Eye (tissue), 1 donor: ENCODE data around the gene ATP5F1B.

Experiments used
- DNase-seq: peaks from one replicate; pipeline ENCODE4 v3.0.0-alpha.2; 2015

Gene ATP5F1B

DNA sequence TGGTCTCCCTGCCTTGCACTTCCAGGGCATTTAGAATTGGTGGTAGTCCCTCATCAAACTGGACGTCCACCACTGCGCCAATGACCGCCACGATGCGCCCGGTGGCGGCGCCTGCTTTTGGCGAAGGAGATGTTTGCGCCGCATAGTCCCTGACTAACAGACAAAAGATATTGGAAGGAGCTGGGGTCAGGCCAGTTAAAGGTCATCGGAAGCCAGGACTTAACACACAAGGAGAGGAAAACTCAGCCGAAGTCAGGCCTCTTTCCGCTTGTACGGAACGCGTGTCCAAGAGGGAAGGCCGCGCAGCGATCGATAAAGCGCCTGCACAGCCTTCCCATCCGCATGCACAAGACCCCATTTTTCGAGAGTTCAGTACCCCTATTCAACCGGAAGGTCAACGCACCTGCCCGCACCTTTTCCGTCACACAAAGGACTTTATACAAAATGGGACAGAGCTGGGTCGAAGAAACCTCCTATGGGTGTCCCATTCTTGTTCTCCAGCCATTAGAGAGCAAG is 525 bp downstream of the ATP5F1B start:
- no peak for DNase-seq

- peak; percentile 17 for DNase-seq
These were observed 1.1 kb downstream of the ATP5F1B start for GRCh38 chr12:56644654-56645053.

DNA sequence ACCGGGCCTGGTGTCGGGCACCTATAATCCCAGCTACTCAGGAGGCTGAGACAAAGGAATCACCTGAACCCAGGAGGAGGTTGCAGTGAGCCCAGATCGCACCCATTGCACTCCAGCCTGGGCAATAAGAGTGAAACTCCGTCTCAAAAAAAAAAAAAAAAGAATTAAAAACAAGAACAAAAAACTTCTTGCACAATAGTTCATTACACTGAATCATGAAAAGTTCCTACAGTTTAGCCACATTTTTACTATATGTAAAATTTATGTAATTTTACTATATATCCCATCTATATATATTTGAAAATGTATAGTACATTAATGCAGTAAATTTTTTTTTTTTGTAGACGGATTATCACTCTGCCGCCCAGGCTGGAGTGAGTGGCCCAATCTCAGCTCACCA is 4.6 kb downstream of the ATP5F1B start:
- DNase-seq: no peak

DNA sequence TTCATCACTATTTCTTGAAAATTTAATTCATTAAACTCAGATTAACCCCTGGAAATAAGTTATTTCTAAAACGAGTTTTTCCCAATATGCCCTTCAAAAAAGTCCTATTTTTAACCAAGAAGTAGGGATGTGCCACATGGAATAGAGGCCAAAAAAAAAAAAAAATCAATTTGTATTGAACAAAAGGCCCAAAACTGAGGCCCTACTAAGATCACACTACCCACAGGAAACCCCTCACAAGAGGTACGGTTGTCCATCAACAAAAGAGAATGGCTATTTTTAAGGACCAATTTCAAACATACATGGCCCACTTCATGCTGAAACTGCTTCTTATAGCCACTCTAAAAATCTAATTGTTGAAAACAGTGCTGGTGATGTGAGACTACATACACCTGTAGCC is 8.2 kb downstream of the ATP5F1B start:
- DNase-seq: no peak

DNA sequence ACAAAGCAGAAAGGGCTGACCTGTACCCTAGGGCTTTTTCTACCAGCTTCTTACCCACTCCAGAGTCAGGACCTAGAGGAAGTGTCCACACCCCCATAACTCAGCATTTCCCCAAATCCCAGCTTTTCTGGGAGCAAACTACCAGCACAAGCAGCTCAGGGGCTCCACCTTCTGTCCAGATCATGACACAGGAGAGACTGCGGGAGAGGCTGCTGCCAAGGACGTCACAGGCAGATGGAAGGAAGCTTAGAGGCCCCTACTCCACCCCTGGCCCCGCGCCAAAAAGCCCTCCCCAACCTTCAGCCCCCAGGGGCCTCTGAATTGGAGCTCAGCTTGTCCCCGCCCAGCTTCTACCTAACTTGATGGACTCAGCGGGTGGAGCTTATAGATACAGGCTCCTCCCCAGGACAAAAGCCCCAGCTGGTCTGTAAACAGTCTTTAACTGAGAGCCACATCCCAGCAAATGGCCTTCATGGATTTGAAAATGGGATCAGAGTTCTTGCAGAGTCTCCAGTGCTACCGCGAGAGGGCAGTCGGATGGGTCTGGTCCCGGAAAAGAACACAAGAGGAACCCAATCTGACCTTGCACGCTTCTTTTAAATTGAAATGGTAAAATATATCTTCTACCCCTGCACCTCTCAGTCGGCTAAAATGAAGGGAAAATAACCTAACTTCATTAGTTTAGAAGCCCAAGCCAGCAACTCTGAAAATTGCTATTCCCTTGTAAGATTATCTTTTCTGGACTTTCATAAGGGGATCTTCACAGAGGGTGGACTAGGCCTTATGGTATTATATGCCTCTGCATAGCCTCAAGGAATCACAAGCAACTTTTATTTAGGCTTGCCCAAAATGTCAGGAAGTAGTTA is 8.9 kb downstream of the ATP5F1B start:
- DNase-seq: peak; percentile 100

- DNase-seq: peak; percentile 95
These were observed 9.7 kb downstream of the ATP5F1B start for GRCh38 chr12:56635806-56636674.

GRCh38 chr12:56634837-56635791 is 10.7 kb downstream of the ATP5F1B start:
- DNase-seq: peak; percentile 82

DNA sequence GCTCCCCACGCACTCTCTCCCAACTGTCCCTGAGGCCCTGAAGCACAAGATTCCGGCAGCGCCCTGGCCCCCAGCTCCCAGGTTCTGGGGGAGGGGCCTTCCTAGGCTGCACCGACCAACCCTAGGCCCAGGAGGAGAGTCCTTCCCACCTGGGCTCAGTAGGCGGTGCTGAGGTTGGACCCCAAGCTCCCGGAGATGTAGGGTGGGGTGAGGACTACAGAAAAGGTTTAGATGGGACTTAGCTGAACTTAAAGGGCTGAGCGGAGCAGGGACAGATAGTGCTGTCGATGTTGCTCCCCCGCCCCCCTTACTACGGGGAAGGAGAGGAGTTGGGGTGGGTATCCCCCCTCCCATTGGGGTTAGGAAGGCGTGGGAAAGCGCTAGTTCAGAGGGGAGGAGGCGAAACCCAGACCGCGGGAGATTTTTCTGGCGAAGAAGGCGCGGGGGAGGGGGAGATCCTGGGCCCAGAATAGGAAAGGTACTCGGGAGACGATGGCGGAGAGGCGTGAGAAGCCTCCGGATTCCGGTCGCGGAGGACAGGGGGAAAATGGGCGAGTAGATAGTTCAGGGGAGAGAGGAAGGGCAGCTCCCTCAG is 11.4 kb downstream of the ATP5F1B start:
- peak; percentile 59 for DNase-seq

DNA sequence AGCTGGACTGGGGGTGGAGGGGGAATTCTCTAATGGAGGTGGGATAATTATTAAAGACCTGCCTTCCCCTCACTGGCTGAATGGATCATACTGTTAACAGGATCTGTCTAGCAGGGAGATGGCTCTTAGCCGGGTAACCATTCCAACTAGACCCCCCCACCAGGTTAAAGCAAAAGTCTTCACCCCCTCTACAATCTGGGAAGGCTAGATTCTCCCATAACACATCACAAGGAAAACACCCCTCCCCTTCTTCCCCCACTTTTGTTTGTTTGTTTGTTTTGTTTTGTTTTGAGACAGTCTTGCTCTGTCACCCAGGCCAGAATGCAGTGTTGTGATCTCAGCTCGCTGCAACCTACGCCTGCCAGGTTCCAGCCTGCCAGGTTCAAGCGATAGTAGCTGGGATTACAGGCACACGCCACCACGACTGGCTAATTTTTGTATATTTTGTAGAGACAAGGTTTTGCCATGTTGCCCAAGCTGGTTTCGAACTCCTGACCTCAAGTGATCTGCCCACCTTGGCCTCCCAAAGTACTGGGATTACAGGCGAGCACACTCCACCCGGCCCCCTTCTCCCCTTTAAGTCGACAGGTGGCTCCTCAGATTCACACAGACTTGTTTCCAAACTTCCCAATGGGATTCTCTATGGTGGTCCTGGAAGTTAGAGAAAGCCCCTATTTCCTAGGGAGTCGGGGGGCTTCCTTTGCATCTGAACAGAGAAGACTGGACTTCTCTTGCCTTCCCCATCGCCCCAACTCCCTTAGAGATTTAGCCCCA is 12.1 kb downstream of the ATP5F1B start:
- DNase-seq: no peak

DNA sequence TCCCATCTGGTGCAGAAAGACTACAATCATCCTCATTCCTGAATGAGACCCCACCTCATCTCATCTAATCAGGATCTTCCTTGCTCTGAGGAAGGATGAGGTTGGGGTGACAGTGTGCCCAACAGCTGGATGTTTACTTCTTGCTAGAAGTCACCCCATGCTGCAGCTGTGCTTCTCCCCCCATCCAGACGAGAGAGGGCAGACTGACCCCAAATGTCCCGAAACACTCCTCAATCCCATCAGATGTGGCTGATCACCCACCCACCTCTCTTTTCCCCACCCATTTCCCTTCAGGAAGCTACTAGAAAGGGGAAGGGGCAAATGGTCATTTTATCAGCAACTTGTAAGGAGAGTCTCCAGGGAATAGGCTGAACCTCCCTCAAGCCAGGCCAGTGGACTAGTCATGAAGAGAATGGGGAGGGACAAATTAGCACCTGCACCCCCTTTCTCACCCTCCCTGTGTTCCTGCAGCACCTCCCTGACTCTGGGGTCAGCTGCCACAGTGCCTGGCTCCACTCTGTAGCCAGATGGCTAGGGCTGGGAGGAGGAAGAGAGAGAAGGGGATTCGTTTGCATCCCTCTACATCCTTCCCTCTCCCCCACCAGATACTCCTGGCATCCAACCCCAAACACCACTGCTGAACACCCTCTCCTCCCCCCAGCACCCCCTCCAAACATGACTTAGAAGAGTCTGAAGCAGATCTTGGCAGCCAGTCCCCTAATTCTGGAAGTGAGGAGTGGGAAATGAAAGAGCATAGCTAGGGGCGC is 12.9 kb downstream of the ATP5F1B start:
- DNase-seq: peak; percentile 30

GRCh38 chr12:56631790-56632700 is 13.7 kb downstream of the ATP5F1B start:
- peak; percentile 73 for DNase-seq

DNA sequence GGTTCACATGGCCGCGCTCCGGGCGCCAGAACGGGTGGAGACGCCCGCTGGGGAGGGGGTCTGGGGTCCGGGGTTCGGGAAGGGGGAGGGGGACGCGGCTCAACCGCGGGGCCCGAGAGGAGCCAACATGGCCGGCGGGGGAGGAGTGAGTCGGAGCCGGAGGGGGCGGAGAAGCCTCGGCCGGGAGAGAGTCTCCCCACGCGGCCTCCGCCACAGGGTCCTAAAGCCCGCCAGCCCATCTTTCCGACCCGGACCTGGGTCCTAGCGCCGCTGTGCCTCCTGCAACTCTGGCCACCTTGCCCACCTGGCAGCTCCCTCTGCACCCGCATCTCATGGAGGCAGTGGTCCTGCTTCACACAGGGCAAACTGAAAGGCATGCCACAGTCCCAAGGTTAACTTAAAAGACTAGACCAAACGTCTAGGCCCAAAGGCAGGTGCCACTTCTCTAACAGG is 15.6 kb downstream of the ATP5F1B start, which contains the start of gene BAZ2A:
Gene BAZ2A (minus strand): TSS at position 147 of the 453 bp plus-strand sequence. CDS start 12,796 bp downstream, outside the sequence.
- peak; percentile 96 for DNase-seq

DNA sequence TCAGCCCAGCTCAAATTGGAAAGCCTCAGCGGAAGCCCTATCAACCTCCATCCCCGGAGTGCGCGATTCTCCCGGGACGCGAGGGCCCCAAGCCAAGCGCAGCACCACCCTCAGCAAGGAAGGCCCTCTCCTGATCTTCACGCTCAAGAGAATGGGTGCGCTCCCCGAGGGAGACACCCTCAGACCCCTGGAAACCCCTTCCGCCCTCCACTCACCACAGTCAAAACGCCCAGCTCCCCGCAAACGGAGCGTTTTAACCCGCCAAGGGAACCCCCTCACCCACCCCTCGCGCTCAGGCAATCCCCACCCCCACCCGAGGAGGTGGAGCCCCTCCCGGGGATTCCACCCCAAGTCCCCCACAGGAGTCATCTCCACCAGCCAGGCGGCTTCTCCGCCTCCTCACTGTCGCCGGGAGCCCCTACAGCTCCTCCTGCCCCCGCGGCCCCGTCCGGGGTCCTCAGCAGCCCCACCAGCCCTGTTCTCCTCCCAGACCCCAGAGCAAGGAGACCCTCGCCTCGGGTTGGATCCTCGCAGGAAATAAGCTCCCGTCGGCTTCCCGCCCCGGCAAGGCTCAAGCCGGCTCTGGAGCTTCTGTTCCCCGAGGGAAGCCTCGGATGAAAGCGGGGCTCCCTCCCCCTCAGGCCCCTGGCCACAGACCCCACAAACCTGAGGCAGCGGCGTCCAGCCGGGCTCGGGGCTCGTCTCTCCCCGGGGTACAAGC is 16.2 kb downstream of the ATP5F1B start:
- DNase-seq: no peak

DNA sequence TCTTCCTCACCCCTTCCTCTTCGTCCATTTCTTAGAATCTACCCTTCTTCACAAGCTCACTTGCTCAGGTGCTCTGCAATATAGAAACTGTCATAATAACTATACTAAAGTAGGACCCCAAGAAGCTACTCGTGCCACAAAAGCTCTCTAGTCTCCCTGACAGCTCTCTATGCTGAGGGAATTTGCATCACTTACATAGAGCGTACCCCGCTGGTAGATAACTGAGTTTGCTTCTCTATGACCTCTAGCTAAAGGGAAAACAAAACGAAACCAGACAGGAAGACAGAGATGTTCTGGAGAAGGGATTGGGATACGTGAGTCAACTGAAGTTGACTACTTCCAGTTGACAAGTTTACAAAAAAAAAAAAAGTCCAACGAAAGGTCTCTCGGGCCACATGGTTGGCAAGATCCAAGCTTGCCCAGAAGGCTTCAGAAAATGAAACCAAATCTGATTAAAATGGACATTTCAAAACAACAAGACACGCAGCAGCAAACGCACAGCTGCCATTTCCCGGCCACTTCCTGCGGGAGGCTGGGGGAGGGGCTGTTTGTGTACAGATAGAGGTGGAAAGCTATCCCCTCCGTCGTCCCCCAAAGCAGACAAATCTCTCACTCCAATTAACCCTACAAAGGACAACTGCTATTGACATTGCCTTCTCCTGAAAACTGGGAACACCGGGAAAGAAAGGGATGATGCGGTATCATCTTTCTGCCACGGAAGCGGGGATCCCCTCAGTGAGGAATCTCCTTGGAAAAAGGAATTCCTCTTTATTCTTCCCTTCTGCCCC is 16.9 kb downstream of the ATP5F1B start:
- DNase-seq: peak; percentile 81

- DNase-seq: no peak
These were observed 19.1 kb downstream of the ATP5F1B start for GRCh38 chr12:56626701-56627100.

DNA sequence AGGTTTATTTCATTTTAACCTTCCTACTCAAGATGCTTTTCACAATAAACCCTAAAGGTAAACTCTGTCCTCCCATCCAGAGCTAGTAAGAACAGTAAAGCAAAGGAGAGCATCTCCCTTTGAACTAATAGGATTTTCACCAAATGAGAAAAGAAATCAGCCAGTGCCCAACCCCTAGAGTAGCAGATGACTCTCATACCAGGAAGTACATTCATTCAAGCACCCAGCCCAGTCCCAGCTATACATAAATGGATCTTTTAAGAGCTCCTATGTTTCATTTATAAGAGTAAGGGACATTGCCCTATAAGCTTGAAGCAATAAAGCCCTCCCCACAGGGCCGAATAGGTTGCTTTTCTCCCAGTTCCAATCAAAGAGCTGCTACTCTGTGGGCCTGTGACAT is 23.2 kb downstream of the ATP5F1B start:
- no peak for DNase-seq

DNA sequence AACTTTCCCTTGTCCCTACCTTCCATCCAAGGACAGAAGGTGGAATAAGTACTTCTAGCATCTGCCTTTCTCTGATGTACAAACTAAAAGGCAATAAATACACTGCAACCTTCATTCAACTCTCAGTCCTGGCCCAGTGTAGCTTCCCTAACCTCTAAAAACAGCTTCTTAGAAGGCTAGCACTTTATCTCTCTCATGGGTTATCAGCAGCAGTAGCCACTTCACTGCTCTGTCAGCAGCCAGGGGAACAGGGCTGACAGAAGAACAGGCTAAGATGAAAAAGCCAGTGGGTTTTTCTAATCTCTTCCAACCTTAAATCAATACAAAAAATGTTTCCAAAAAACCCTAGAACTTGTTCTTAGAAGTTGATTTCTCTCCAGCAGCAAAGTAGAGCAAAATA is 28.9 kb downstream of the ATP5F1B start:
- DNase-seq: no peak
